Activated CD4-positive, alpha-beta T cell treated with anti-CD3 and anti-CD28 coated beads, Interleukin-2, amount 10 ng/mL, durations not matched to agents 24 days and 14 days (primary cell): Measurements from ENCODE around the gene CNDP1. TPM values are rescaled to one million over a fixed set of nuclear protein-coding genes. Genes with fewer than 3 reads are reported as not detected.
"Not testable (repeated sequence)": the region's sequence is repeated elsewhere in the genome, so short reads cannot be mapped to it uniquely, and the experiment has no call there.

ENCODE experiments used
- DNase-seq: peaks from one replicate; pipeline ENCODE4 v3.0.0; 2022
- H3K27ac Mint-ChIP-seq: one replicate; pipeline ENCODE4 v1.8.0; 2022; ENCODE audit warnings: mild to moderate bottlenecking, mixed read lengths
- H3K27me3 Mint-ChIP-seq: one replicate; pipeline ENCODE4 v1.8.0; 2022; ENCODE audit warnings: mixed read lengths
- H3K36me3 Mint-ChIP-seq: one replicate; pipeline ENCODE4 v1.8.0; 2022; ENCODE audit warnings: low read depth, mild to moderate bottlenecking, mixed read lengths
- H3K4me1 Mint-ChIP-seq: one replicate; pipeline ENCODE4 v1.8.0; 2021; ENCODE audit warnings: mixed read lengths
- H3K4me3 Mint-ChIP-seq: one replicate; pipeline ENCODE4 v1.8.0; 2022; ENCODE audit warnings: mild to moderate bottlenecking, moderate library complexity, mixed read lengths
- H3K9me3 Mint-ChIP-seq: one replicate; pipeline ENCODE4 v1.8.0; 2021; ENCODE audit warnings: mixed read lengths
- intact Hi-C: fragments of 100-400 bp; cut with micrococcal nuclease; formaldehyde crosslinking; loops from one replicate; pipeline ENCODE4 v1.15.1; 2023
- total RNA-seq: library from RNA; stranded (reverse); gene quantifications from 2 replicates; pipeline ENCODE4 v1.2.3, GENCODE V29; 2022

The CNDP1 gene
- total RNA-seq, 1 donor from 2014 or later = not detected

DNA sequence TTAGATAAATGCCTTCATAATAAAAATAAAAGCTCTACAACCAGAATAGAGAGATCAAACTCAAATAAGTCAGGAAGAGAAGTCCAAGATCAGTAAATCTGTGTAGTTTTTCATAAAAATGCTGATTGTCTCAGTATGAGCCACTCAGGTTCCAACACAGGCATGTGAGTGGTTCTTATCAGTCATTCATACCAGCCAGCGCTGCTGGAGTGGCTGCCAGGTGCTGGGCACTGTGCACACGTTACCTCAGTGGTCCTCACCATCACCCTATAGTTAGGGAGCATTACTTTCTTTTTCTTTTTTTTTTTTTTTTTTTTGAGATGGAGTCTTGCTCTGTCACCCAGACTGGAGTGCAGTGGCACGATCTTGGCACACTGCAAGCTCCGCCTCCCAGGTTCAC is 23.8 kb downstream of the CNDP1 start:
- Mint-ChIP-seq H3K36me3 (no peaks in the 10 kb centered on the region), H3K9me3 (no peaks in the 10 kb centered on the region), H3K27ac (no peak overlapping the region), H3K4me1 (no peaks in the 10 kb centered on the region), H3K27me3 (peaks cover 2% of the 10 kb centered on the region), H3K4me3 (no peak overlapping the region)
- intact Hi-C loops = no loop called here
- no peak for DNase-seq

DNA sequence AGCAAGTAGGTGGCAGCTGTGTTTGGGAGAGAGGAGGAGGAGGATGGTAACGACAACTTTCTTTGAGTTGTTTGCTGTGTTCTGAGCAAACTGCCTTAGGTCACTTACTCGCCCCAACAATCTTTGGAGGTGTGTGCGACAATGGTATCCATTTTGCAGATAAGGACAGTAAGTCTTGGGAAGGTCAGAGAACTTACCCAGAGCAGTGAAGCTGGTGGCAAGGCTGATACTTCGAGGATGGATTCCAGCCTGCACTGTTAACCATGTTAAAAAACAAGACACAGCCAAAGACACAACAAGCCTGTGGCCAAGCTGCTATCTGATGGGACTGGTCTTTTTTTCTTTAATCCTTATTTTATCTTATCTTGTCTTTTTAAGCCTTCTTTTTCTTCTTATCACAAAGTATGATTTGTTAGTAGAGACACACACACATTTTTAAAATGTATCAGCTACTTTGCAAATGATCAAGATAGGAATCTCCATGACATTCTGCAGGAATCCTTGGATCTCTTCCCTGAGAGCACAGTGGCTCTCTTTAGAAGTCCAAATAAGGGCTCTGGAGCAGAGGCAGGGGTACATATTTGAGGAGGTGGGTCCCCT is 27.9 kb downstream of the CNDP1 start:
- H3K27ac Mint-ChIP-seq = no peak overlapping the region
- intact Hi-C loops = no loop called here
- H3K4me3 Mint-ChIP-seq = no peak overlapping the region
- no peaks in the 10 kb centered on the region for H3K36me3 Mint-ChIP-seq
- H3K9me3 Mint-ChIP-seq = peaks cover 9% of the 10 kb centered on the region
- H3K4me1 Mint-ChIP-seq = no peaks in the 10 kb centered on the region
- DNase-seq = no peak
- peaks cover 5% of the 10 kb centered on the region for H3K27me3 Mint-ChIP-seq

DNA sequence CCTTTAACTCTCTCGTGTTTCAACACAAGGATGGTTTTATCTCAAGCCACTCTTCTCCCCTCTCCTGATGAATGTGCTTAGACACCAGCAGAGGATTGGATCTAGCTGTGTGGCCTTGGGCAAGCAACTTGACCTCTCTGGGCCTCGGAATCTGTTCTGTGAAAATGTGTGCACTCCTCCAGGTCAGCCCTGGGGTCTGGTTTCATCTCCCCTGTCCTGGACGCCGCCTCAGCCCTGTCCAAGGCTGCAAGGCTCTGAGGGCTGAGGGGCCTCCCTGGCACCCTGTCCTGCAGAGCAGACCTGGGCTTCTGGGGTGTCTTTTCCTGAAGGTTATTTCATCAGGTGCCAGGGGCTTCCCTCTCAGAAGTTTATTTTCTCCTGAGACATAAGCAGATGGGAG is 28.5 kb downstream of the CNDP1 start:
- intact Hi-C loops = no loop called here
- H3K27ac Mint-ChIP-seq = no peak overlapping the region

DNA sequence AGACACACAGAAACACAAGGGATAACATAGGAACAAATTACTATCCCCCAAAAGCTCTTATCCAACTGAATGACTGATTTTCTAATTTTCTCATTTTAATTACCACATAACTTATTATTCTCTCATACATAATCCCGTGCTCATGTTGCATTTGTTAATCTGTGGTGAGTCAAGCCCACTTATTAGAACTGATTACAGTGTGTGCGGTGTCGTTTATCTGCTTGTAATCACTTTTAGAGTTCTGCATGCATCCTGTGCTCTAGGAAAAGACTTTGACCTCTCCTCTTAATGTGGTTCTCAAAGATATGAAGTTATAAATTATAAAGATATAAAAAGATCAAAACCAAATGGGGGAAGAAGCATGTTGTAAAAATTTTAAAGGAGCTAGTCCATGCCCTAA is 29.7 kb downstream of the CNDP1 start:
- peaks cover 10% of the 10 kb centered on the region for H3K27me3 Mint-ChIP-seq
- peaks cover 13% of the 10 kb centered on the region for H3K9me3 Mint-ChIP-seq
- H3K36me3 Mint-ChIP-seq = no peaks in the 10 kb centered on the region
- no peak overlapping the region for H3K27ac Mint-ChIP-seq
- intact Hi-C loops = no loop called here
- DNase-seq = no peak
- no peaks in the 10 kb centered on the region for H3K4me1 Mint-ChIP-seq
- H3K4me3 Mint-ChIP-seq = no peak overlapping the region

More for the DNA sequence above, 28.5 kb downstream of the CNDP1 start:
- H3K27me3 Mint-ChIP-seq = peaks cover 5% of the 10 kb centered on the region
- no peaks in the 10 kb centered on the region for H3K4me1 Mint-ChIP-seq
- H3K36me3 Mint-ChIP-seq = no peaks in the 10 kb centered on the region
- no peak for DNase-seq
- H3K9me3 Mint-ChIP-seq = peaks cover 13% of the 10 kb centered on the region
- H3K4me3 Mint-ChIP-seq = no peak overlapping the region

DNA sequence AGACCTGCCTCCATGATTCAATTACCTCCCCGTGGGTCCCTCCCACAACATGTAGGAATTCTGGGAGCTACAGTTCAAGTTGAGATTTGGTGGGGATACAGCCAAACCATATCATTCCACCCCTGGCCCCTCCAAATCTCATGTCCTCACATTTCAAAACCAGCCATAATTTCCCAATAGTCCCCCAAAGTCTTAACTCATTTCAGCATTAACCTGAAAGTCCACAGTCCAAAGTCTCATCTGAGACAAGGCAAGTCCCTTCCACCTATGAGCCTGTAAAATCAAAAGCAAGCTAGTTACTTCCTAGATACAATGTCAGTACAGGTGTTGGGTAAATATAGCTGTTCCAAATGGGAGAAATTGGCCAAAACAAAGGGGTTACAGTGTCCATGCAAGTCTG is 30.9 kb downstream of the CNDP1 start:
- intact Hi-C loops, DNase-seq, H3K4me3 Mint-ChIP-seq, H3K4me1 Mint-ChIP-seq, H3K36me3 Mint-ChIP-seq, H3K27ac Mint-ChIP-seq: not testable (repeated sequence)
- peaks cover 13% of the 10 kb centered on the region for H3K9me3 Mint-ChIP-seq
- peaks cover 11% of the 10 kb centered on the region for H3K27me3 Mint-ChIP-seq

DNA sequence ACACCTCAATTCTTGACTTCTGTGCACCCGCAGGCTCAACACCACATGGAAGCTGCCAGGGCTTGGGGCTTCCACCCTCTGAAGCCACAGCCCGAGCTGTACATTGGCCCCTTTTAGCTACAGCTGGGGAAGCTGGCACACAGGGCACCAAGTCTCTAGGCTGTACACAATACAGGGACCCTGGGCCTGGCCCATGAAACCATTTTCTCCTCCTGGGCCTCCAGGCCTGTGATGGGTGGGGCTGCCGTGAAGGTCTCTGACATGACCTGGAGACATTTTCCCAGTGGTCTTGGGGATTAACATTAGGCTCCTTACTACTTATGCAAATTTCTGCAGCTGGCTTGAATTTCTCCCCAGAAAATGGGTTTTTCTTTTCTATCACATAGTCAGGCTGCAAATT is 31.7 kb downstream of the CNDP1 start:
- intact Hi-C loops, H3K4me1 Mint-ChIP-seq, DNase-seq, H3K4me3 Mint-ChIP-seq, H3K27ac Mint-ChIP-seq, H3K36me3 Mint-ChIP-seq: not testable (repeated sequence)
- peaks cover 11% of the 10 kb centered on the region for H3K27me3 Mint-ChIP-seq
- H3K9me3 Mint-ChIP-seq = peaks cover 13% of the 10 kb centered on the region

DNA sequence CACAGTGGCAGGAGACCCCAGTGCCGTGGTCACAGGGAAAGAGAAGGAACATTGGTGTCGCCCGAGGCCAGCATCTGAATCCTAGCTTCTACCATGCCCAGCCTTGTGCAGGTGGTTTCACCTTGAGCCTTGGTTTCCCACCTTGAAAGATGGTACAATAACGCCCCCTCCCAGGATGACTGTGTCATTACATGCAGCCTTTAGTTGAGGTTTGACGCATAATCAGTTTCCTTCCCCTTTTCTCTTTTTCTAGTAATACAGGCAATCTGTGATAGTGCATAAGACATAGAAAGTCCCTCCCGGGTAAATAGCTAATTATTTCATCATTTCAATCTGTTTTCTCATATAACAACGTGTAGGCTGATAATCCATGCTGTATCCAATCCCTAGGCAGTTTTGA is 33.5 kb downstream of the CNDP1 start:
- intact Hi-C loops = no loop called here
- no peak overlapping the region for H3K4me3 Mint-ChIP-seq
- H3K4me1 Mint-ChIP-seq = no peaks in the 10 kb centered on the region
- H3K27me3 Mint-ChIP-seq = peaks cover 11% of the 10 kb centered on the region
- peaks cover 13% of the 10 kb centered on the region for H3K9me3 Mint-ChIP-seq
- no peak for DNase-seq
- H3K36me3 Mint-ChIP-seq = no peaks in the 10 kb centered on the region
- no peak overlapping the region for H3K27ac Mint-ChIP-seq

DNA sequence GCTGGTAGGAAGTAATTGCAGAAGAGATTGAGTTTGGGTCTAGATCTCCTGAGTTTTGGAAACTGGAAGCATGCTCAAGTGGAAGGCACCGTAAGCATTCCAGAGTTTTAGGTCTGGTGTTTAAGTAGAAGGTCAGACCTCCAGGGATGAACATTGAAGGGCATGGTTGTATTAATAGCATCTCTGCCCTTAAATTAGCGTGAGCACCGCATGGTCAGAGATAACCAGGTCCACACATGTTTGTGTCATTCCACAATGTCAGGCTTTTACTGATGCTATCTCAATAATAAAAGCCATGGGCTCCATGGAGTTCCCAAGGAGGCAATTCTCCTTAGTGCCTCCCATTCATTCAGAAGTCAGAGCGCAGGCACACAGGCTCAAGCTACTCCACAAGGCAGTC is 35.1 kb downstream of the CNDP1 start:
- Mint-ChIP-seq H3K27ac (no peak overlapping the region), H3K9me3 (peaks cover 13% of the 10 kb centered on the region), H3K4me3 (no peak overlapping the region), H3K4me1 (no peaks in the 10 kb centered on the region), H3K36me3 (no peaks in the 10 kb centered on the region), H3K27me3 (peaks cover 6% of the 10 kb centered on the region)
- intact Hi-C loops = no loop called here
- DNase-seq = no peak

DNA sequence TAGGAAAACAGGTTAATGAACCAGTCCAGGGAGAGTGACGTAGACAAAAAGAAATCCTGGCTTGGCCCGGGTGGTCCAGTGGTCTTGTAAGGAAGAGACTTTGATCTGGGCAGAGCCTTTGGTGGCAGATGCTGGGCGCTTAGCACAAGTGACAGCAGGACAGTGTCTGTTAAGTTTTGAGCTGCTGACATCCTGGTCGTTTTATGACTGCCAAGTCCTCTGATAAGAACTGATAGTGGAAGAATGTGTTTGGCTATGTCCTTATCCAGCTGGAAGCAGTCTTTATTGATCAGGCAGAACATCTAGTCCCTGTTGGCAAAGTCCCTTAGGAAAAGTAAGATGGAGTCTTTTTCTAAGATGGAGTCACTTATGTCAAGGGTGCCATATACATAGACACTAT is 36.0 kb downstream of the CNDP1 start:
- Mint-ChIP-seq H3K4me1 (no peaks in the 10 kb centered on the region), H3K4me3 (no peak overlapping the region), H3K27ac (no peak overlapping the region), H3K27me3 (peaks cover 8% of the 10 kb centered on the region), H3K9me3 (peaks cover 13% of the 10 kb centered on the region), H3K36me3 (no peaks in the 10 kb centered on the region)
- intact Hi-C loops = no loop called here
- DNase-seq = no peak

DNA sequence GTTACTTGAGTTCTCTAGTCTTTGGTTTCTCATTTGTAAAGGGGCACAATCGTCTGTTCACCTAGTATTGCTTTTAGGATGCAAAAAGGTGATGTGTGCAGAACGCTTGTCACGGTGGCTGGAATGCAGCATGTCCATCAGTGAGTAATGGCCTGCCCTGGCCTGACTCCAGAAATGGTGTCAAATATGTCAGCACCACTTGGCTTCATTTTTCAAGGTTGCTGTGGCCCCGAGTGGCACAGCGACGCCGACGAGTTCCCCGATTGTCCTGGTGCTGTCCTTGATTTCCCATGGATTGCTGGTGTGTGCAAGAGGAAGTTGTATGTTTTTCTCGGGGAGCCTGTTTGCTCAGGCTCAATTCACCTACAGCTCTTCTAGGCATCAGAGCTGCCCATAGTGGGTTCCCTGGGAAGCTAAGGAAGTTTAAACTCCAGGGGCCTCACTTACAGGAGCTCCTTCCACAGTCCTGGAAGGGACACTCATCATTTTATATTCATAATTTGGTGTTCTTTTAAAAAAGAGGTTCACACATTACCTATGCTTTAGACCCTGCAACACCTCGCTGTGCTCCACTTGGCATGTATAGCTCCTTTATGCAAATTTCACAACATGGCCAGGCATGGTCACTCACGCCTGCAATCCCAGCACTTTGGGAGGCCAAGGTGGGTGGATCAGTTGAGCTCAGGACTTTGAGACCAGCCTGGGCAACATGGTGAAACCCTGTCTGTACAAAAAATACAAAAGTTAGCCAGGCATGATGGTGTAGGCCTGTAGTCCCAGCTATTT is 37.8 kb downstream of the CNDP1 start:
- intact Hi-C loops = no loop called here
- no peaks in the 10 kb centered on the region for H3K4me1 Mint-ChIP-seq
- no peaks in the 10 kb centered on the region for H3K36me3 Mint-ChIP-seq
- no peak for DNase-seq
- H3K27ac Mint-ChIP-seq = no peak overlapping the region
- H3K4me3 Mint-ChIP-seq = no peak overlapping the region
- peaks cover 8% of the 10 kb centered on the region for H3K27me3 Mint-ChIP-seq
- H3K9me3 Mint-ChIP-seq = peaks cover 6% of the 10 kb centered on the region

DNA sequence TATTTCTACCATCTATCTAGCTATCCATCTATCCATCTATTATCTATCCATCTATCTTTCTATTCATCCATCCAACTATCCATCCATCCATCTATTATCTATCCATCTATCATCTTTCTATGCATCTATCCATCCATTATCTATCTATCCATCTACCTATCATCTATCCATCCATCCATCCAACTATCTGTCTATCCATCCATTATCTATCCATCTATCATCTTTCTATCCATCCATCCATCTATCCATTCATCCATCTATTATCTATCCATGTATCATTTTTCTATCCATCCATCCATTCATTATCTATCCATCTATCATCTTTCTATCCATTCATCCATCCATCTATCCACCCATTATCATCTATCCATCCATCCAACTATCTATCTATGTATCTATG is 38.8 kb downstream of the CNDP1 start:
- Mint-ChIP-seq H3K9me3 (no peaks in the 10 kb centered on the region), H3K27me3 (peaks cover 11% of the 10 kb centered on the region), H3K4me1 (no peaks in the 10 kb centered on the region), H3K4me3 (no peak overlapping the region), H3K27ac (no peak overlapping the region), H3K36me3 (no peaks in the 10 kb centered on the region)
- intact Hi-C loops = no loop called here
- DNase-seq = no peak

DNA sequence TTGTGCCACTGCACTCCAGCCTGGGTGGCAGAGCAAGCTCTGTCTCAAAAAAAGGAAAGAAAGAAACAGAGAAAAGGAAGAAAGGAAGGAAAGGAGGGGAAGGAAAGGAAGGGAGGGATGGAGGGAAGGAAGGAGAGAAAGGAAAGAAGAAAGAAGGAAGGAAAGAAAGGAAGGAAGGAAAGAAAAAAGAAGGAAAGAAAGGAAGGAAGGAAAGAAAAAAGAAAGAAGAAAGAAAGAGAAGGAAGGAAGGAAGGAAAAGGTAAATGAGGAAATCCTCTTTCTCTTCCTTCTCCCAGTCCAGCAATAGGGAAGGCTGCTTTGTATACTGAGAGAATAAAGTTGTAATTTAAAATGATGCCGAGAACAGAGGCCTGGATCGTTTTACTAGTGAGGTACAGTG is 40.6 kb downstream of the CNDP1 start:
- Mint-ChIP-seq H3K36me3 (no peaks in the 10 kb centered on the region), H3K27ac (no peak overlapping the region), H3K4me3 (no peak overlapping the region), H3K27me3 (peaks cover 14% of the 10 kb centered on the region), H3K4me1 (no peaks in the 10 kb centered on the region), H3K9me3 (no peaks in the 10 kb centered on the region)
- intact Hi-C loops = no loop called here
- no peak for DNase-seq

DNA sequence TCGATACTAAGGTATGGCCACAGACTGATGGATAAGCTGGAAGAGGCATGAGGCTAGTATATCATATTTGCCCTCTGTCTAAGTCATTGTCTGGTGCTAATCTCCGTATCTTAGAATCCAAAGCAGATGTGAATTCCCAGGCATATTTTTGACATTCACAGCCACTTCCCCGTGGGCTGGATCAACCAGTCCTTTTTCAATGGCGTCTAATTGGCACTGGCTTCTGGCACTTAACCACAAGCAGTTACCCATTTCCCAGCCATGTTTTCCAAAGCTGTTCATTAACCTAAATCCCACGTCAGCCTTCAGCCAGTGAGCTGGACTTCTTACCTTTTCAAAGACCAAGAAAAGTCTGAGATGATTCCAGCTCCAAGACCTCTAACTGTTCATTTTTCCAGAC is 42.7 kb downstream of the CNDP1 start:
- Mint-ChIP-seq H3K27me3 (peaks cover 14% of the 10 kb centered on the region), H3K36me3 (no peaks in the 10 kb centered on the region), H3K9me3 (no peaks in the 10 kb centered on the region), H3K4me1 (no peaks in the 10 kb centered on the region), H3K4me3 (no peak overlapping the region), H3K27ac (no peak overlapping the region)
- intact Hi-C loops = no loop called here
- no peak for DNase-seq

DNA sequence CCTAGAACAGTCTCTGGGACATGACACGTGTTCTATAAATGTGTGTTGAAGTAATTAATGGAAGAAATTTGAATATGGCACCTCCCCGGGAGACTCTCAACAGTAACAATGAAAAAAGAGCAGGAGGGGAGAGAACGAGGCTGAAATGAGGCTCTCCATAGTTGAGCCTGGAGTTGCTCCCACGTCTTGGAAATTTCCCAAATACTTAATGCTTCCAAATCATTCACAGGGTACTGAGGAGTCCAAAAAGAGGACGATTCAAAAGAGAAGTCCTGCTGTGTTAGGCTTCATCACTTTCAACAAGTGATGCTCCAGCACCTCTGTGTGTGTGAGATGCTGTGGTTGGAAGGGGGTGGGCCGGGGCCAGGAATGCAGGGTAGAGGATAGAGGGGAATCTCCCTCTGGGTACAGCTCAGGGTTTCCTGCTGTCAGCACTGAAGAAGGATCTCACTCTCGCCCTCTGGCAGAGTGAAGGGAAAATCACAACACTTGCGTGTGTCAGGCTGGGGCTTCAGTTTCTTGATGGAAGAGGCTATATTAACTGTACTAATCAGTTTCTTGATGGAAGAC is 45.3 kb downstream of the CNDP1 start:
- no peak for DNase-seq
- peaks cover 19% of the 10 kb centered on the region for H3K27me3 Mint-ChIP-seq
- no peaks in the 10 kb centered on the region for H3K9me3 Mint-ChIP-seq
- no peaks in the 10 kb centered on the region for H3K4me1 Mint-ChIP-seq
- H3K4me3 Mint-ChIP-seq = no peak overlapping the region
- intact Hi-C loops = no loop called here
- no peaks in the 10 kb centered on the region for H3K36me3 Mint-ChIP-seq
- no peak overlapping the region for H3K27ac Mint-ChIP-seq
